Nephron (organoid): ENCODE results near the gene SPC25.
"Not testable (repeated sequence)": the region's sequence is repeated elsewhere in the genome, so short reads cannot be mapped to it uniquely, and the experiment has no call there.

ENCODE experiments used
- H3K27ac Mint-ChIP-seq, 3 experiments: 2 replicates each; pipeline ENCODE4 v1.8.0; 2020; ENCODE audit warnings: mixed read lengths in 3 of 3, mild to moderate bottlenecking in 2 of 3, moderate library complexity in 1 of 3
- H3K27me3 Mint-ChIP-seq: 2 replicates; pipeline ENCODE4 v1.8.0; 2021; ENCODE audit warnings: low read depth, mild to moderate bottlenecking, moderate library complexity, mixed read lengths
- H3K36me3 Mint-ChIP-seq: 2 replicates; pipeline ENCODE4 v1.8.0; 2020; ENCODE audit warnings: low read depth, mixed read lengths
- H3K4me1 Mint-ChIP-seq: 2 replicates; pipeline ENCODE4 v1.8.0; 2020; ENCODE audit warnings: mixed read lengths
- H3K4me3 Mint-ChIP-seq, 3 experiments: 2 replicates each; pipeline ENCODE4 v1.8.0; 2020; ENCODE audit warnings: mild to moderate bottlenecking in 3 of 3, mixed read lengths in 3 of 3, moderate library complexity in 2 of 3
- H3K9me3 Mint-ChIP-seq: 2 replicates; pipeline ENCODE4 v1.8.0; 2020; ENCODE audit warnings: mixed read lengths
- TF ChIP-seq, protein P1 (sequence below), 3 experiments: fragments of 200-600 bp; sonication (generic); IDR thresholded peaks; one replicate each; pipeline ENCODE4 v1.5.0; 2021; ENCODE audit warnings: antibody characterized with exemption in 3 of 3; ENCODE audit not compliant: unreplicated experiment in 3 of 3

The SPC25 gene

GRCh38 chr2:168895771-168896170, 5.5 kb upstream of the SPC25 start:
- Mint-ChIP-seq H3K27ac (no peak overlapping the region), H3K4me1 (no peaks in the 10 kb centered on the region), H3K36me3 (no peaks in the 10 kb centered on the region), H3K4me3 (no peak overlapping the region), H3K27me3 (peaks cover 6% of the 10 kb centered on the region), H3K9me3 (no peaks in the 10 kb centered on the region)
- TF ChIP-seq, protein P1, sequence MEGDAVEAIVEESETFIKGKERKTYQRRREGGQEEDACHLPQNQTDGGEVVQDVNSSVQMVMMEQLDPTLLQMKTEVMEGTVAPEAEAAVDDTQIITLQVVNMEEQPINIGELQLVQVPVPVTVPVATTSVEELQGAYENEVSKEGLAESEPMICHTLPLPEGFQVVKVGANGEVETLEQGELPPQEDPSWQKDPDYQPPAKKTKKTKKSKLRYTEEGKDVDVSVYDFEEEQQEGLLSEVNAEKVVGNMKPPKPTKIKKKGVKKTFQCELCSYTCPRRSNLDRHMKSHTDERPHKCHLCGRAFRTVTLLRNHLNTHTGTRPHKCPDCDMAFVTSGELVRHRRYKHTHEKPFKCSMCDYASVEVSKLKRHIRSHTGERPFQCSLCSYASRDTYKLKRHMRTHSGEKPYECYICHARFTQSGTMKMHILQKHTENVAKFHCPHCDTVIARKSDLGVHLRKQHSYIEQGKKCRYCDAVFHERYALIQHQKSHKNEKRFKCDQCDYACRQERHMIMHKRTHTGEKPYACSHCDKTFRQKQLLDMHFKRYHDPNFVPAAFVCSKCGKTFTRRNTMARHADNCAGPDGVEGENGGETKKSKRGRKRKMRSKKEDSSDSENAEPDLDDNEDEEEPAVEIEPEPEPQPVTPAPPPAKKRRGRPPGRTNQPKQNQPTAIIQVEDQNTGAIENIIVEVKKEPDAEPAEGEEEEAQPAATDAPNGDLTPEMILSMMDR (IDR thresholded peaks at IDR 0.05; ENCODE audit: unreplicated experiment in 3 of 3), result no peak

GRCh38 chr2:168894720-168895119, 4.5 kb upstream of the SPC25 start:
- Mint-ChIP-seq H3K27ac (no peak overlapping the region), H3K4me3 (no peak overlapping the region), H3K36me3 (no peaks in the 10 kb centered on the region), H3K4me1 (peaks cover 8% of the 10 kb centered on the region), H3K27me3 (peaks cover 6% of the 10 kb centered on the region), H3K9me3 (no peaks in the 10 kb centered on the region)
- TF ChIP-seq, protein P1 (IDR thresholded peaks at IDR 0.05; ENCODE audit: unreplicated experiment in 3 of 3), result no peak

DNA sequence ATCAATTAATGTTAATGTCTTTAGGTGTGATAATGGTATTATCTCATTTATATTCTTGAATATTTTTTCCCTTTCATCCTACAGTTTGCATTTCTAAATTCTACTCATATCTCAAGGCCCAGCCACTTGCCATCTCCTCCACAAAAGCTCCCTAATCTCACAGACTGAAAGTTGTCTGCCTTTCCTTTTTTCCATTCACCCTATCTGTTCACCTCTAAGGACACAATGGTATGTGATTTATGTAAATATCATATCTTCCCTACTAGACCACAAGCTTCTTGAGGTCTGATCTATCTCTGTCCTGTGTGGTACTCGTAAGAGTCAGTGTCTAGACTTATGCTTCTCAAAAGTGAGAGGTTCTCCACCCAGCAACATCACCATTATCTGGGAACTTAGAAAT, 3.9 kb upstream of the SPC25 start:
- no peak overlapping the region for H3K27ac Mint-ChIP-seq
- H3K27me3 Mint-ChIP-seq, result peaks cover 6% of the 10 kb centered on the region
- no peak overlapping the region for H3K4me3 Mint-ChIP-seq
- TF ChIP-seq, protein P1 (IDR thresholded peaks at IDR 0.05; ENCODE audit: unreplicated experiment in 3 of 3), result no peak
- H3K4me1 Mint-ChIP-seq, result peaks cover 13% of the 10 kb centered on the region
- no peaks in the 10 kb centered on the region for H3K36me3 Mint-ChIP-seq
- H3K9me3 Mint-ChIP-seq, result no peaks in the 10 kb centered on the region

- Mint-ChIP-seq H3K27me3 (peaks cover 6% of the 10 kb centered on the region), H3K4me3 (peak overlapping the region in 1 of 3 experiments; percentile 1), H3K4me1 (peaks cover 13% of the 10 kb centered on the region), H3K27ac (no peak overlapping the region), H3K9me3 (no peaks in the 10 kb centered on the region), H3K36me3 (peaks cover 6% of the 10 kb centered on the region)
- TF ChIP-seq, protein P1 (IDR thresholded peaks at IDR 0.05; ENCODE audit: unreplicated experiment in 3 of 3), result no peak
Observed at GRCh38 chr2:168892327-168892726, 2.1 kb upstream of the SPC25 start.

DNA sequence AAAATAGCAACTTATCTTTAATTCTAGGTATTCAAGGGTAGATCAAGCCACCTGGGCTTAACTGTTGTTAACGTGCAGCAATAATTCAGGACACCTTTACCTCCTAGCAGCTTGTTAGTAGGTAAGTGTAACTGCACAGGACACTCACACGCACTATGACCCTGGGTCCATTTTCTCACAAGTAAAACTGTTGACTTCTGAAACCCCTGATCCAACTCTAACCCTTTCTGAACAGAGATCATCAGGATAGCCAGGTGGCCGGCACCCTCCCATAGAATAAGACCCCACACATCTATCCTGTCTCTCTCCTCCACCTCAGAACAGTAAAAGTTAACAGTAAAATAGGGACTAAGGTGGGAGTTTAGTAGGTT, 610 bp downstream of the SPC25 start:
- Mint-ChIP-seq H3K9me3 (no peaks in the 10 kb centered on the region), H3K36me3 (peaks cover 19% of the 10 kb centered on the region)

DNA sequence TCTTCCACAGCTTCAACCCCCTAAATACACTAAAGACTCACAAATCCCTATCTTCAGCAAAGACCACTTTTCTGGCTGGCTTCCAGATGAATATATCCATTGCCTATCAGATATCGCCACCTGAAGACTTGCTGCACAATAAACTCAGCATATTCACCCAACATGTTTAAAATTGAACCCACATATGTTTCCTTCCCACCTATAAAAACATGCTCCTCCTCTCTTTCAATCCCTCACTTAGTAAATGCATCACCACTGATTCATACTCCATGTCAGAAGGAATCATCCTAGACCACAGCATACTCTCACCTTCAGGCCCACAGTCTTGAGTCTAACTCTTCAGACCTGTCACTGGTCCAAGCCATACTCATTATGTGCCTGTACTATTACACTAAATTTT, 5.3 kb downstream of the SPC25 start:
- peaks cover 4% of the 10 kb centered on the region for H3K27me3 Mint-ChIP-seq
- H3K9me3 Mint-ChIP-seq, result no peaks in the 10 kb centered on the region
- H3K4me1 Mint-ChIP-seq, result peaks cover 6% of the 10 kb centered on the region
- H3K36me3 Mint-ChIP-seq, result peaks cover 23% of the 10 kb centered on the region
- no peak overlapping the region for H3K27ac Mint-ChIP-seq
- no peak overlapping the region for H3K4me3 Mint-ChIP-seq
- TF ChIP-seq, protein P1 (IDR thresholded peaks at IDR 0.05; ENCODE audit: unreplicated experiment in 3 of 3), result no peak

More for the DNA sequence above, 610 bp downstream of the SPC25 start:
- Mint-ChIP-seq H3K27ac (no peak overlapping the region), H3K27me3 (peaks cover 6% of the 10 kb centered on the region), H3K4me3 (peak overlapping the region; percentile 90 to 96 (median 93)), H3K4me1 (peaks cover 13% of the 10 kb centered on the region)
- TF ChIP-seq, protein P1 (IDR thresholded peaks at IDR 0.05; ENCODE audit: unreplicated experiment in 3 of 3), result no peak

- H3K27ac Mint-ChIP-seq, H3K4me1 Mint-ChIP-seq, H3K27me3 Mint-ChIP-seq, H3K9me3 Mint-ChIP-seq, H3K4me3 Mint-ChIP-seq: not testable (repeated sequence)
- peaks cover 17% of the 10 kb centered on the region for H3K36me3 Mint-ChIP-seq
Observed at GRCh38 chr2:168882163-168882562, 8.1 kb downstream of the SPC25 start.
